Transverse colon (tissue), 4 donors: ENCODE measurements around the gene STEAP3. TPM values are rescaled to one million over a fixed set of nuclear protein-coding genes. Genes with fewer than 3 reads are reported as not detected.

Source experiments
- DNase-seq: peaks from one replicate; pipeline ENCODE4 v3.0.0-alpha.2; 2019
- H3K27ac ChIP-seq, 4 donors: fragments of 200-600 bp; sonication (generic); 2 replicates each; pipeline ENCODE4 v1.5.1; 2016 to 2018; ENCODE audit warnings: inconsistent platforms in 4 of 4
- H3K27me3 ChIP-seq: fragments of 200-600 bp; sonication (generic); 2 replicates; pipeline ENCODE4 v1.5.1; 2017; ENCODE audit warnings: inconsistent platforms
- H3K36me3 ChIP-seq, 4 donors: fragments of 200-600 bp; sonication (generic); 2 replicates each; pipeline ENCODE4 v1.5.1; 2017 to 2019; ENCODE audit warnings: inconsistent platforms in 4 of 4
- H3K4me1 ChIP-seq, 4 donors: fragments of 200-600 bp; sonication (generic); 2 replicates each; pipeline ENCODE4 v1.5.1; 2017 to 2020; ENCODE audit warnings: inconsistent platforms in 4 of 4
- H3K4me3 ChIP-seq, 4 donors: fragments of 200-600 bp; sonication (generic); 1 replicate in 1 of 4; 2 replicates in 3 of 4; pipeline versions ENCODE4 v1.5.1 to v1.6.1; 2017 to 2019; ENCODE audit warnings: inconsistent platforms in 4 of 4
- H3K9me3 ChIP-seq, 2 donors: fragments of 200-600 bp; sonication (generic); 2 replicates each; pipeline ENCODE4 v1.5.1; 2017 to 2019; ENCODE audit warnings: inconsistent platforms in 2 of 2
- EP300 ChIP-seq: sonication (generic); formaldehyde crosslinking; IDR thresholded peaks from one replicate; pipeline ENCODE4 v1.6.1; 2017; ENCODE audit warnings: antibody characterized with exemption, low read depth
- POLR2A ChIP-seq: fragments of 450-650 bp; IDR thresholded peaks from one replicate; pipeline ENCODE4 v1.6.1; 2016; ENCODE audit warnings: antibody characterized with exemption, mild to moderate bottlenecking, moderate library complexity
- POLR2AphosphoS5 ChIP-seq, 3 donors: sonication (generic); formaldehyde crosslinking; IDR thresholded peaks; one replicate each; pipeline ENCODE4 v1.6.1; 2016; ENCODE audit warnings: antibody characterized with exemption in 3 of 3
- WGBS, 2 donors: methylation state at CpG; one replicate each; pipeline ENCODE4 v1.1.5; 2018; ENCODE audit warnings: low coverage in 1 of 2; 5-methylcytosine and 5-hydroxymethylcytosine counted together
- in situ Hi-C, 4 donors: fragments of 200-750 bp; cut with MboI; loops; one replicate each; pipeline versions ENCODE4 v1.15.0 to v1.15.1; 2017; ENCODE audit warnings: low sequenced_read_pairs in 3 of 4, low pct_ligation_motif_present in 1 of 4, low pct_unique_long_range_greater_than_20kb in 1 of 4
- intact Hi-C: fragments of 100-400 bp; cut with DNase I; formaldehyde crosslinking; loops from one replicate; pipeline ENCODE4 v1.15.1; 2023; ENCODE audit warnings: low total_unique reads
- total RNA-seq, 4 donors: library from RNA; depleted of rRNA; stranded (reverse); fragments of >200 nt; gene quantifications; one replicate each; pipeline ENCODE4 v1.1.0, GENCODE V29; 2016
- TF ChIP-seq, protein P1 (sequence below), 5 experiments: fragments of 200-600 bp in 3 of 5; fragments of 450-650 bp in 2 of 5; sonication (generic) in 3 of 5; IDR thresholded peaks; 1 replicate in 2 of 5; 2 replicates in 3 of 5; pipeline ENCODE4 v1.5.1; 2016 to 2017; ENCODE audit warnings: antibody characterized with exemption in 5 of 5, inconsistent platforms in 3 of 5, mild to moderate bottlenecking in 2 of 5, moderate library complexity in 1 of 5

STEAP3 gene
- total RNA-seq, 4 donors from 2014 or later: 23.3 to 54.3 (median 37.6) TPM

DNA sequence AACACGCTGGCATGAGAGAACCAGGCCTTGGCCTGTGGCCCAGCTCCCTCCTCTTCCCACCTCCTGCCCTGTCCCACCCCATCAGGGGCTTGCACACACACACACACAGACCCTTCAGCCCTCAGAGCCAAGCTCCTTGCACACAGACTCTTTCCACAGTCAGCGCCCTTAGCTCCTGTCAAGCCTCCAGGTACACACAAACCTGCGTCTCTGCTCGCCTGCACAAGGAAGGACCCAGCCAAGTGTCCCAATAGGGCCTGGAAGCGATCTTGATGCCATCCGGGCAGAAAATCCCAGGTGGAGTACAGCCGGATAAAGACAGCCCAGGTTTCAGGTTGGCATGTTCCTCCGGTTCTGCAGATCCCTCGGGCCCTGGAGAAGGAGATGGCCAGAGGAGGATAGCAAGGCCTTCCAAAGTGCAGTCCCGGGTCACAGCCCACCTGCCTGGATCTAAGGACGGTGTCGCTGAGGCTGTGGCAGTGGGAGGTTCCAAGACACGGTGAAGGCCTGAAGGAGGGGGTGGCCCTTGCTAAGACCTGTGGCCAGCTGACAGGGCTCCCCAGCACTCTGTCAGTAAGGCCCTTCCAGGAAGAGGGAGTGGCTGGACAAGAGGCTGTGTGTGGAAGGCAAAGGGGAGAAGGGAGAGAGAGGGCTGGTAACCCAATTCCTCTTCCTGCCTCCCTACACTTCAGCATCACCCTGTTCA lies 18.5 kb upstream of the STEAP3 start:
- WGBS, 2 donors: 83% methylated on average over 13 of the region's 13 CpGs; no CpG with 5 or more reads in 1 of the 2 donors
- no peak overlapping the region for H3K27ac ChIP-seq
- TF ChIP-seq EP300 (no peak), POLR2AphosphoS5 (IDR thresholded peaks at IDR 0.05) (no peak), POLR2A (no peak)
- TF ChIP-seq, protein P1, sequence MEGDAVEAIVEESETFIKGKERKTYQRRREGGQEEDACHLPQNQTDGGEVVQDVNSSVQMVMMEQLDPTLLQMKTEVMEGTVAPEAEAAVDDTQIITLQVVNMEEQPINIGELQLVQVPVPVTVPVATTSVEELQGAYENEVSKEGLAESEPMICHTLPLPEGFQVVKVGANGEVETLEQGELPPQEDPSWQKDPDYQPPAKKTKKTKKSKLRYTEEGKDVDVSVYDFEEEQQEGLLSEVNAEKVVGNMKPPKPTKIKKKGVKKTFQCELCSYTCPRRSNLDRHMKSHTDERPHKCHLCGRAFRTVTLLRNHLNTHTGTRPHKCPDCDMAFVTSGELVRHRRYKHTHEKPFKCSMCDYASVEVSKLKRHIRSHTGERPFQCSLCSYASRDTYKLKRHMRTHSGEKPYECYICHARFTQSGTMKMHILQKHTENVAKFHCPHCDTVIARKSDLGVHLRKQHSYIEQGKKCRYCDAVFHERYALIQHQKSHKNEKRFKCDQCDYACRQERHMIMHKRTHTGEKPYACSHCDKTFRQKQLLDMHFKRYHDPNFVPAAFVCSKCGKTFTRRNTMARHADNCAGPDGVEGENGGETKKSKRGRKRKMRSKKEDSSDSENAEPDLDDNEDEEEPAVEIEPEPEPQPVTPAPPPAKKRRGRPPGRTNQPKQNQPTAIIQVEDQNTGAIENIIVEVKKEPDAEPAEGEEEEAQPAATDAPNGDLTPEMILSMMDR (IDR thresholded peaks at IDR 0.05): no peak
- H3K36me3 ChIP-seq: no peaks in the 10 kb centered on the region
- in situ Hi-C loops: no loop called here
- DNase-seq: no peak
- intact Hi-C loops: no loop called here
- no peak overlapping the region for H3K4me3 ChIP-seq
- H3K9me3 ChIP-seq: no peaks in the 10 kb centered on the region
- H3K27me3 ChIP-seq: peaks cover 4% of the 10 kb centered on the region
- no peaks in the 10 kb centered on the region for H3K4me1 ChIP-seq

DNA sequence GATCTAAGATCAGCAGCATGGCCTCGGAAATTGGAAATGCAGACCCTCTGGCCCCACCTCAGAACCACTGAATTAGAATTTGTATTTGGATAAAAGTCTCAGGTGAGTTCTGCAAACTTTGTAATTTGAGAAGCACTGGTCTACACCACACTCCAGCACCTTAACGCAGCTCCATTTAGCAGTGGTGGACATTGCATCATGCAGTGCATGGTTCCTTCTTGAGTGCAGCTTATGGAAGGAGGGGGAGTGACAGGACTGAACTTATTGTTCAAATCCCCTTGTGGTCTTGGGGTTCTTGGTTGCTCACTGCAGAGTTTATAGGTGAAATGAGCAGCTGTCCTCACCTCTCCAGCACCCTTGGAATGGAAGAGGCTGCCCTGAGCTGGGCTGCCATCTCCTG lies 17.4 kb upstream of the STEAP3 start:
- DNase-seq: no peak
- intact Hi-C loops: no loop called here
- TF ChIP-seq POLR2AphosphoS5 (IDR thresholded peaks at IDR 0.05): no peak
- no peak for TF ChIP-seq EP300
- TF ChIP-seq, protein P1 (IDR thresholded peaks at IDR 0.05): no peak
- no peak for TF ChIP-seq POLR2A
- WGBS, 2 donors: 83 to 91% methylated on average over 1 to 2 of the region's 2 CpGs
- H3K9me3 ChIP-seq: no peaks in the 10 kb centered on the region
- no peaks in the 10 kb centered on the region for H3K4me1 ChIP-seq
- peaks cover 4% of the 10 kb centered on the region for H3K27me3 ChIP-seq
- H3K27ac ChIP-seq: no peak overlapping the region
- H3K36me3 ChIP-seq: no peaks in the 10 kb centered on the region
- no peak overlapping the region for H3K4me3 ChIP-seq
- in situ Hi-C loops: no loop called here

DNA sequence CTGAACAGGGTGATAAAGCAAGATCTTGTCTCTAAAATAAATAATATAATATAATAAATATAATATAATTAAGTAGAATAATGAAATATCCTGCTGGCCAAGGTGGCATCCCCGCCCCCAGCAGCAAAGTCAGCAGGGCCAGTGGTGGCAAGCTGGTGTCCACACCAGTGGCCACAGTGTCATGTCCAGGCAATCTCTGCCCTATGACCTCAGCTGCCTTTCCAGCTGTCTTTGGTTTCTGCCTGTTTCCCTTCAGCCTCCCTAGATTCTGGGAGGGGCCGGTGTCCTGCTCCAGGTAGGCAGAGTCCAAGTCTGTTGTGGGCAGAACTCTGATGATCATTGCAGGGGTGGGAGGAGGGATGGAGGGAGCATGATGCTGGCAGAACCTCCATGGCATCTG lies 16.2 kb upstream of the STEAP3 start:
- Histone ChIP-seq H3K4me1 (no peaks in the 10 kb centered on the region), H3K36me3 (no peaks in the 10 kb centered on the region), H3K4me3 (no peak overlapping the region), H3K9me3 (no peaks in the 10 kb centered on the region), H3K27ac (no peak overlapping the region), H3K27me3 (peaks cover 4% of the 10 kb centered on the region)
- TF ChIP-seq POLR2AphosphoS5 (IDR thresholded peaks at IDR 0.05): no peak
- no peak for TF ChIP-seq POLR2A
- TF ChIP-seq, protein P1 (IDR thresholded peaks at IDR 0.05): no peak
- TF ChIP-seq EP300: no peak
- 33 to 84% methylated on average over 1 to 2 of the region's 2 CpGs for WGBS, 2 donors
- in situ Hi-C loops (no loop called here), intact Hi-C loops (no loop called here)
- DNase-seq: no peak

DNA sequence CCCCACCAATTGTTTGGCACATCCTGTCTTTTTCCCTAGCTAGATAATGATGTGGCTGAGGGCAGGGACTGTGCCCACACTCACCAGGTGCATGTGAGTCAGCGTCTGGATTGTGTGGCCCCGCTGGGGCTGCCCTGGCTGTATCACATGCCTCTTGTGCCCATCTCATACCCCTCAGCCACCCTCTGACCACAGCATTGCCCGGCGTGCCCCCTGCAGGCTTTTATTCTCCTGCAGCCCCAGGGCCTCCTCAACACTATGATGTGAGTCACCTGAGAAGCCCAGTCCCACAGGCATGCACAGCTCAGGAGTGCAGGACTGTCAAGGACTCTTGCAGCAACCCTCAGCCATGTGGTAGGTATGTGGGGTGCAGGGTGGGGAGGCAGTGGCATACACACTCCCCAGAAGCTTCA lies 14.8 kb upstream of the STEAP3 start:
- no peak for DNase-seq
- 46% methylated on average over 4 of the region's 4 CpGs; no CpG with 5 or more reads in 1 of the 2 donors for WGBS, 2 donors
- intact Hi-C loops (no loop called here), in situ Hi-C loops (no loop called here)
- no peak overlapping the region for H3K27ac ChIP-seq
- H3K9me3 ChIP-seq: no peaks in the 10 kb centered on the region
- TF ChIP-seq EP300: no peak
- H3K4me1 ChIP-seq: no peaks in the 10 kb centered on the region
- peaks cover 4% of the 10 kb centered on the region for H3K27me3 ChIP-seq
- no peaks in the 10 kb centered on the region for H3K36me3 ChIP-seq
- no peak overlapping the region for H3K4me3 ChIP-seq
